Vagina (tissue), 2 donors: ENCODE results near the gene CARD18. TPM values are rescaled to one million over a fixed set of nuclear protein-coding genes. Genes with fewer than 3 reads are reported as not detected.

ENCODE experiments used
- DNase-seq, 2 donors: peaks; one replicate each; pipeline ENCODE4 v3.0.0-alpha.2; 2017; ENCODE audit errors: extremely low spot score in 2 of 2
- H3K27ac ChIP-seq: fragments of 200-600 bp; sonication (generic); one replicate; pipeline ENCODE4 v1.5.1; 2019
- H3K27me3 ChIP-seq: fragments of 200-600 bp; sonication (generic); one replicate; pipeline ENCODE4 v1.5.1; 2019
- H3K36me3 ChIP-seq, 2 donors: fragments of 200-600 bp; sonication (generic); one replicate each; pipeline ENCODE4 v1.5.1; 2017 to 2019
- H3K4me1 ChIP-seq: fragments of 200-600 bp; sonication (generic); one replicate; pipeline ENCODE4 v1.5.1; 2019
- H3K4me3 ChIP-seq, 2 donors: fragments of 200-600 bp; sonication (generic); 1 replicate in 1 of 2; 2 replicates in 1 of 2; pipeline ENCODE4 v1.5.1; 2016 to 2019
- H3K9me3 ChIP-seq: fragments of 200-600 bp; sonication (generic); one replicate; pipeline ENCODE4 v1.5.1; 2019
- POLR2A ChIP-seq, 2 donors: fragments of 450-650 bp; IDR thresholded peaks; one replicate each; pipeline ENCODE4 v1.6.1; 2017; ENCODE audit warnings: antibody characterized with exemption in 2 of 2, mild to moderate bottlenecking in 2 of 2, moderate library complexity in 2 of 2
- POLR2AphosphoS5 ChIP-seq, 2 donors: sonication (generic); formaldehyde crosslinking; IDR thresholded peaks; one replicate each; pipeline ENCODE4 v1.9.0; 2017; ENCODE audit warnings: antibody characterized with exemption in 2 of 2, mild to moderate bottlenecking in 2 of 2, low read depth in 1 of 2; ENCODE audit not compliant: insufficient read depth in 1 of 2
- intact Hi-C: fragments of 100-400 bp; cut with DNase I; formaldehyde crosslinking; loops from one replicate; pipeline ENCODE4 v1.15.1; 2023
- total RNA-seq: library from RNA; depleted of rRNA; stranded (reverse); fragments of >200 nt; gene quantifications from one replicate; pipeline ENCODE4 v1.2.3, GENCODE V29; 2016
- TF ChIP-seq, protein P1 (sequence below), 3 experiments: fragments of 450-650 bp in 2 of 3; fragments of 200-600 bp in 1 of 3; sonication (generic) in 1 of 3; IDR thresholded peaks; one replicate each; pipeline ENCODE4 v1.5.1; 2017 to 2019; ENCODE audit warnings: antibody characterized with exemption in 3 of 3, mild to moderate bottlenecking in 2 of 3, moderate library complexity in 2 of 3

The CARD18 gene
- total RNA-seq, 1 donor from 2014 or later: not detected

- no peaks in the 10 kb centered on the region for H3K27me3 ChIP-seq
- TF ChIP-seq, protein P1, sequence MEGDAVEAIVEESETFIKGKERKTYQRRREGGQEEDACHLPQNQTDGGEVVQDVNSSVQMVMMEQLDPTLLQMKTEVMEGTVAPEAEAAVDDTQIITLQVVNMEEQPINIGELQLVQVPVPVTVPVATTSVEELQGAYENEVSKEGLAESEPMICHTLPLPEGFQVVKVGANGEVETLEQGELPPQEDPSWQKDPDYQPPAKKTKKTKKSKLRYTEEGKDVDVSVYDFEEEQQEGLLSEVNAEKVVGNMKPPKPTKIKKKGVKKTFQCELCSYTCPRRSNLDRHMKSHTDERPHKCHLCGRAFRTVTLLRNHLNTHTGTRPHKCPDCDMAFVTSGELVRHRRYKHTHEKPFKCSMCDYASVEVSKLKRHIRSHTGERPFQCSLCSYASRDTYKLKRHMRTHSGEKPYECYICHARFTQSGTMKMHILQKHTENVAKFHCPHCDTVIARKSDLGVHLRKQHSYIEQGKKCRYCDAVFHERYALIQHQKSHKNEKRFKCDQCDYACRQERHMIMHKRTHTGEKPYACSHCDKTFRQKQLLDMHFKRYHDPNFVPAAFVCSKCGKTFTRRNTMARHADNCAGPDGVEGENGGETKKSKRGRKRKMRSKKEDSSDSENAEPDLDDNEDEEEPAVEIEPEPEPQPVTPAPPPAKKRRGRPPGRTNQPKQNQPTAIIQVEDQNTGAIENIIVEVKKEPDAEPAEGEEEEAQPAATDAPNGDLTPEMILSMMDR (IDR thresholded peaks at IDR 0.05): no peak
- no peak for TF ChIP-seq POLR2AphosphoS5 (IDR thresholded peaks at IDR 0.05; ENCODE audit: insufficient read depth in 1 of 2, low read depth in 1 of 2)
- no peak for TF ChIP-seq POLR2A (IDR thresholded peaks at IDR 0.05)
Observed at GRCh38 chr11:105162506-105162905, 22.9 kb upstream of the CARD18 start.

GRCh38 chr11:105158436-105158835 lies 18.9 kb upstream of the CARD18 start:
- no peak overlapping the region for H3K27ac ChIP-seq
- no peak overlapping the region for H3K4me3 ChIP-seq
- H3K27me3 ChIP-seq: no peaks in the 10 kb centered on the region
- intact Hi-C loops: no loop called here
- H3K9me3 ChIP-seq: no peaks in the 10 kb centered on the region
- no peaks in the 10 kb centered on the region for H3K4me1 ChIP-seq
- no peak for TF ChIP-seq POLR2A (IDR thresholded peaks at IDR 0.05)
- no peak for TF ChIP-seq POLR2AphosphoS5 (IDR thresholded peaks at IDR 0.05; ENCODE audit: insufficient read depth in 1 of 2, low read depth in 1 of 2)
- TF ChIP-seq, protein P1 (IDR thresholded peaks at IDR 0.05): no peak
- H3K36me3 ChIP-seq: no peaks in the 10 kb centered on the region
- no peak for DNase-seq

More at GRCh38 chr11:105162506-105162905, 22.9 kb upstream of the CARD18 start:
- H3K9me3 ChIP-seq: no peaks in the 10 kb centered on the region
- no peaks in the 10 kb centered on the region for H3K36me3 ChIP-seq
- H3K27ac ChIP-seq: no peak overlapping the region
- no peak for DNase-seq
- no peak overlapping the region for H3K4me3 ChIP-seq
- H3K4me1 ChIP-seq: no peaks in the 10 kb centered on the region
- intact Hi-C loops: no loop called here

DNA sequence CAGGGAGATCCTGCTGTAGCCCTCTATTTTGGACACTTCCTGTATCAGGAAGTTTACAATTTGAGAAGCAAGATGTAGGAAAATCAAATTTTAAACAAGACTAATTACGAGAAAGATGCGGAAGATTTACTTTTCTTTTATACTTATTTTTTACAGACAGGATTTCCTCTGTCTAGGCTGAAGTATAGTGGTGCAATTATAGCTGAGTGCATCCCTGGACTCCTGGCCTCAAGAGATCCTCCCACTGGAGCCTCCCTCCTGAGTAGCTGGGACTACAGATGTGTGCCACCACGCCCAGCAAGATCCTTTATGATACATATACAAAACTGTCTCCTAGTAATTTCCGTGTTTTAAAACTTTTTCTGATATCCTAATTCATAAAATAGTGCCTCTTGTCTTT lies 17.2 kb upstream of the CARD18 start:
- H3K27me3 ChIP-seq: no peaks in the 10 kb centered on the region
- no peak for DNase-seq
- no peaks in the 10 kb centered on the region for H3K4me1 ChIP-seq
- H3K4me3 ChIP-seq: no peak overlapping the region
- TF ChIP-seq, protein P1 (IDR thresholded peaks at IDR 0.05): no peak
- TF ChIP-seq POLR2A (IDR thresholded peaks at IDR 0.05): no peak
- TF ChIP-seq POLR2AphosphoS5 (IDR thresholded peaks at IDR 0.05; ENCODE audit: insufficient read depth in 1 of 2, low read depth in 1 of 2): no peak
- no peaks in the 10 kb centered on the region for H3K36me3 ChIP-seq
- H3K9me3 ChIP-seq: no peaks in the 10 kb centered on the region
- no peak overlapping the region for H3K27ac ChIP-seq
- intact Hi-C loops: no loop called here

GRCh38 chr11:105156231-105156630 lies 16.7 kb upstream of the CARD18 start:
- DNase-seq: no peak
- no peak overlapping the region for H3K27ac ChIP-seq
- TF ChIP-seq POLR2A (IDR thresholded peaks at IDR 0.05) (no peak), POLR2AphosphoS5 (IDR thresholded peaks at IDR 0.05; ENCODE audit: insufficient read depth in 1 of 2, low read depth in 1 of 2) (no peak)
- TF ChIP-seq, protein P1 (IDR thresholded peaks at IDR 0.05): no peak
- intact Hi-C loops: no loop called here
- no peaks in the 10 kb centered on the region for H3K9me3 ChIP-seq
- no peaks in the 10 kb centered on the region for H3K4me1 ChIP-seq
- H3K4me3 ChIP-seq: no peak overlapping the region
- no peaks in the 10 kb centered on the region for H3K36me3 ChIP-seq
- H3K27me3 ChIP-seq: no peaks in the 10 kb centered on the region

DNA sequence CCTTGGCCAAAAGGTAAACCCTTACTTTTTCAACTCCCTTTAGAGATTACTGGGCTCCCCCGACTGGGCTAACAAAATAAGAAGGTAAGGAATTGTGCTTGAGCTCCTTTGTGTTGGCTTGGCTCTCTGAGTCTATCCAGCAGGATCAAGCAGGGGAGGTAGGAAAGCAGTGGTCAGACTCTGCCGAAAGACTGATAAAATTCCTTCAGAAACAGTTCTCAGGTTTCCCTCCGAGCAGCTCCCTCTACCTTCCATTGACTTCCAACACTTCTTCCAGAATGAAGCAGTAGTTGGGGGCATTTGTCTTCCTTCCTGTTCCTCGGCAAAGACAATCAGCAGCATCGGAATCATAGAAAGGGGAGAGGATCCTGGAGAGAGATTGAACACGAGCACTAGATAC lies 16.1 kb upstream of the CARD18 start:
- Histone ChIP-seq H3K36me3 (no peaks in the 10 kb centered on the region), H3K27ac (no peak overlapping the region), H3K4me3 (no peak overlapping the region), H3K4me1 (no peaks in the 10 kb centered on the region), H3K27me3 (no peaks in the 10 kb centered on the region), H3K9me3 (no peaks in the 10 kb centered on the region)
- intact Hi-C loops: no loop called here
- DNase-seq: no peak
- TF ChIP-seq POLR2A (IDR thresholded peaks at IDR 0.05) (no peak), POLR2AphosphoS5 (IDR thresholded peaks at IDR 0.05; ENCODE audit: insufficient read depth in 1 of 2, low read depth in 1 of 2) (no peak)
- TF ChIP-seq, protein P1 (IDR thresholded peaks at IDR 0.05): no peak
